ENCODE measurements around the gene CDON. TPM values are rescaled to one million over a fixed set of nuclear protein-coding genes. Genes with fewer than 3 reads are reported as not detected.

Gene CDON
- total RNA-seq, 4 donors from 2014 or later = 14.2 to 40.9 (median 29.1) TPM

- WGBS, 2 donors (ENCODE audit: low coverage in 1 of 2) = 40 to 93% methylated on average over 3 to 6 of the region's 20 CpGs
- H3K4me1 ChIP-seq = peaks cover 0 to 38% (median 21%) of the 10 kb centered on the region in 3 donors
- H3K36me3 ChIP-seq = peaks cover 0 to 20% of the 10 kb centered on the region in 2 donors
- no peak overlapping the region for H3K4me3 ChIP-seq
- no peak for ATAC-seq
- H3K27ac ChIP-seq = peak overlapping the region in 2 of 4 donors; percentile 13 to 52
- TF ChIP-seq CTCF (IDR thresholded peaks at IDR 0.05) (no peak), POLR2A (IDR thresholded peaks at IDR 0.05) (no peak), POLR2AphosphoS5 (IDR thresholded peaks at IDR 0.05) (no peak), EP300 (IDR thresholded peaks at IDR 0.05) (no peak)
- H3K9me3 ChIP-seq = no peaks in the 10 kb centered on the region
- no peaks in the 10 kb centered on the region for H3K27me3 ChIP-seq
Measured at GRCh38 chr11:125953401-125953935, 109.2 kb downstream of the CDON start.

- H3K4me3 ChIP-seq = no peak overlapping the region
Measured at GRCh38 chr11:125952973-125953372, 109.7 kb downstream of the CDON start.

GRCh38 chr11:125952559-125952958 is 110.1 kb downstream of the CDON start:
- 42 to 44% methylated on average over 2 of the region's 2 CpGs for WGBS, 2 donors (ENCODE audit: low coverage in 1 of 2)
- no peak for ATAC-seq
- Histone ChIP-seq H3K4me1 (peaks cover 0 to 38% (median 21%) of the 10 kb centered on the region in 3 donors), H3K36me3 (peaks cover 0 to 14% of the 10 kb centered on the region in 2 donors), H3K9me3 (no peaks in the 10 kb centered on the region), H3K27ac (peak overlapping the region in 1 of 4 donors; percentile 64), H3K4me3 (no peak overlapping the region), H3K27me3 (no peaks in the 10 kb centered on the region)
- no peak for TF ChIP-seq CTCF (IDR thresholded peaks at IDR 0.05)
- no peak for TF ChIP-seq POLR2AphosphoS5 (IDR thresholded peaks at IDR 0.05)
- TF ChIP-seq EP300 (IDR thresholded peaks at IDR 0.05) = no peak
- no peak for TF ChIP-seq POLR2A (IDR thresholded peaks at IDR 0.05)

More at GRCh38 chr11:125952973-125953372, 109.7 kb downstream of the CDON start:
- peak; percentile 66 for ATAC-seq
- WGBS, 2 donors (ENCODE audit: low coverage in 1 of 2) = 5 to 23% methylated on average over 2 to 3 of the region's 7 CpGs
- Histone ChIP-seq H3K27me3 (no peaks in the 10 kb centered on the region), H3K27ac (peak overlapping the region in 2 of 4 donors; percentile 13 to 64), H3K36me3 (peaks cover 0 to 18% of the 10 kb centered on the region in 2 donors), H3K9me3 (no peaks in the 10 kb centered on the region), H3K4me1 (peaks cover 0 to 38% (median 21%) of the 10 kb centered on the region in 3 donors)
- peak; percentile 61 for TF ChIP-seq POLR2AphosphoS5 (IDR thresholded peaks at IDR 0.05)
- no peak for TF ChIP-seq POLR2A (IDR thresholded peaks at IDR 0.05)
- no peak for TF ChIP-seq CTCF (IDR thresholded peaks at IDR 0.05)
- TF ChIP-seq EP300 (IDR thresholded peaks at IDR 0.05) = no peak

- no peaks in the 10 kb centered on the region for H3K9me3 ChIP-seq
- TF ChIP-seq CTCF (IDR thresholded peaks at IDR 0.05) = no peak
- TF ChIP-seq POLR2AphosphoS5 (IDR thresholded peaks at IDR 0.05) = no peak
- no peak for TF ChIP-seq EP300 (IDR thresholded peaks at IDR 0.05)
- TF ChIP-seq POLR2A (IDR thresholded peaks at IDR 0.05) = no peak
- no peak overlapping the region for H3K4me3 ChIP-seq
- no peak for ATAC-seq
- H3K27me3 ChIP-seq = no peaks in the 10 kb centered on the region
- 0% methylated on average over 1 of the region's 11 CpGs; no CpG with 5 or more reads in 1 of the 2 donors for WGBS, 2 donors (ENCODE audit: low coverage in 1 of 2)
- H3K27ac ChIP-seq = peak overlapping the region in 3 of 4 donors; percentile 59 to 64 (median 64)
- peaks cover 0 to 34% (median 21%) of the 10 kb centered on the region in 3 donors for H3K4me1 ChIP-seq
- H3K36me3 ChIP-seq = peaks cover 0 to 13% of the 10 kb centered on the region in 2 donors
Measured at GRCh38 chr11:125951731-125952130, 110.9 kb downstream of the CDON start.
